ENCODE data around the gene CUL3.

CUL3 gene

DNA sequence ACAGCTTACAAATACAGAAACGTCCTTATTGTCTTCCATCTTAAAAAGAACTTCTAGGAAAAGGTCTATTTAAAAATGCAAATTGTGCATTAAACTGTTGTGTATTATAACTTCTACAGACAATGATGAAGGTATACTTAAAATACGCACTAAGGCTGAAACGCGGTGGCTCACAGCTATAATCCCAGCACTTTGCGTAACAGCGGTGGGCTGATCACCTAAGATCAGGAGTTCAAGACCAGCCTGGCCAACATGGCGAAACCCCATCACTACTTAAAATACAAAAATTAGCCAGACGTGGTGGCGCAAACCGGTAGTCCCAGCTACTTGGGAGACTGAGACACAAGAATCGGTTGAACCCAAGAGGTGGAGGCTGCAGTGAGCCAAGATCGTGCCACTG is 4.9 kb downstream of the CUL3 start:
- DNase-seq (ENCODE audit: low read depth, low spot score) = no peak

DNA sequence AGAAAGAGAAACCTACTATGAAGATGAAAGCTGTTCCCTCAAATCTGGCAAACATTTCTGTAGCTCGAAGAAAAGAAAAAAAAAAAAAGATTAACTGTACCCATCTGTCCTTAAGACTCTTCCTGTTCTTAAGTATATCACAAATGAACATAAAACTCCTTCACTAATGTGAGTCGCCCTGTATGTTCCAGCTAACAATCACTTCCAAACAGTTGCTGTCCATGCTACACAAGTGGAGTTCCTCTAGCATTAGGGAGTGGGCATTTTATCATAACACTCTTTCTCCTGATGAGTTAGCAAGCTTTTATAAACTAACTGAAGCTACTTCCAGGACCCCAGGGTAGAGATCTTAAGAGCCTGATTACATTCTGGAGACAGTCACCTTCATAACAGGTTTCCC is 5.8 kb downstream of the CUL3 start:
- DNase-seq (ENCODE audit: low read depth, low spot score) = peak; percentile 29

DNA sequence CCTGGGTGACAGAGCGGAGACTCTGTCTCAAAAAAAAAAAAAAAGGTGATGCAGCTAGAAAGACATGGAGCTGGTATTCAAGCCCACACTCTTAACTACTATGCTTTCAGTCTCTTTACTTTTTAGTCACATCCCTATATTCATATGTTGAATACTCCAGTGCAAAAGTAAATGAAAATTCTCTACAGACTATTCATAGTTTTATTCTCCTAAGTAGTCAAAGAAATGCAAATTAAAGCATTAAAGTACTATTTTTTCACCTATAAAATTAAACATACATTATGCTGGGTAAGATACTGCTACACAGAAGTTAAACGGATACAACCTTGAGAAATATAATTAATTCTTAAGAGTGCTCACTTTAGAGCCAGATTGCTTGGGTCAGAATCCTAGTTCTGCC is 7.6 kb downstream of the CUL3 start:
- DNase-seq (ENCODE audit: low read depth, low spot score) = no peak

DNA sequence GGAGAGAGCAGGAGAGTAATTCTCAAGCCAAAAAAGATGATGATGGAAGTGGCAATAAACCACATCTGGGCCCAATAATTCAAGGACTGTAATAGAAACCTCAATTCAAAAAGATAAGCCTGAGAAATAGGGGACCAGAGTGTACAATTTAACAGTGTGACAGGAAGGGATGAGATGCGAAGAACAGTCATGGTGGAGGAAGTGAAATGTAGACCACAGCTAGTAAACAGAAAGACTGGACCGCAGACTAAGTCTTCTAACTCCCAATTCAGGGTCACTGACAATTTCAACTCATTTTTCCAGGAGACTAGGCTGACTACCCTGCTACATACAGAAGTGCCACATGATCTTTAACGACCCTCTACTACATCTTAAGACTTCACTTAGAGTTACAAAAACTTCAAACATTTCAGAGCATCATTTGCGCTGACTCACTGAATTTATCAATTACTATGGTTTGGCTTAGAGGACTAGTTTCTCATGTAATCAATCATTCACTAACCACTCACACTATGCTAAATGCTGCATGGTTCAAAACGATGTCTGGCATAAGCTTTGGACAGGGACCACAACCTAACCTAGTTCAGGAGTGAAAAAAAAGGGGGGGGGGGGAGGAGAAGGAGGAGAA is 9.0 kb downstream of the CUL3 start:
- no peak for DNase-seq (ENCODE audit: low read depth, low spot score)

DNA sequence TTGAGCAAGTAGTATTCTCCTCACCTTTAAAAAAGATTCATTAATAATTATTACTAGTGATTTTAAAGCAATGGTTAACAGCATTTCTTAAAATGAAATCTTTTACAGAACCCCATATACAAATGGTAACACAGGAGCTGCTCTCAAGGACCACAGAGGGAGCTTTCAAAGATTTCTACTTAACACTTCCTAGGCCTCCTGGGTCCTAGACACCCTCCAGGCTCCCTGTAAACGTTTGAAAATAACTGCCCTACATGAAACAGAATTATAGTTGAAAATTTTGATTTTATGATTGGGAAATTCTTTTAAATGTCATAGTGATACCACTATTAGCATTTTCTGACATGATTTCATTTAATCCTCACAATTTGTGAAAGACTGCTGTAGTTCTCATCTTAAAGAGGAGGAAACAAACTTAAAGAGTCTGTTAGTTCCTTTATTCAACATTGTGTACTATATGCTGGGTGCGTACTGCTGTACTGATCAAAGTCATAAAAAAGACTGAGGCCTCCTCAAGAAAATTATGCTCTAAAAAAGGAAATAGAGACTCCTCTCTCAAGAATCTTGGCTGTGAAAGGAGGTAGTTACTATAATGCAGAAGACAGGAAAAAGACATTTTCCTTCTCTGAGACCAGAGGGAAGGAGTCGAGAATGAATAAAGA is 10.6 kb downstream of the CUL3 start:
- DNase-seq (ENCODE audit: low read depth, low spot score) = no peak

DNA sequence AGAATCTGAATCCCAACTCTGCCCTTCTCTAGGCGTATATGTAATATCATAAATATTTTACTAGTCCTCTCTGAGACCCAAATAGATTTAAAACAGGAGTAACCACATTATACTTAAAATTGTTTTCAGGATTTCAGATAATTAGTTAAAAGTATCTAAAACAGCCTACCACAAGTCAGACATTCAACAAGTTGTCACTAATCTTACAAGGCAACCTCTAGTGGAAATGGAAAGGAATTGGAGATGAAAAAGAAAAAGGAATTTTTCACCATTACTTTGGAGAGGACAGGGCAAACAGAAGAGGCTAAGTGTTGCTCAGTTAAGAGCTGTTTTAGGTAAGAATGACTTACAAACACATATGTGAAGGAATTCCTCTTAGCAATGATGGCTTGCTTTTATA is 11.4 kb downstream of the CUL3 start:
- no peak for DNase-seq (ENCODE audit: low read depth, low spot score)

DNA sequence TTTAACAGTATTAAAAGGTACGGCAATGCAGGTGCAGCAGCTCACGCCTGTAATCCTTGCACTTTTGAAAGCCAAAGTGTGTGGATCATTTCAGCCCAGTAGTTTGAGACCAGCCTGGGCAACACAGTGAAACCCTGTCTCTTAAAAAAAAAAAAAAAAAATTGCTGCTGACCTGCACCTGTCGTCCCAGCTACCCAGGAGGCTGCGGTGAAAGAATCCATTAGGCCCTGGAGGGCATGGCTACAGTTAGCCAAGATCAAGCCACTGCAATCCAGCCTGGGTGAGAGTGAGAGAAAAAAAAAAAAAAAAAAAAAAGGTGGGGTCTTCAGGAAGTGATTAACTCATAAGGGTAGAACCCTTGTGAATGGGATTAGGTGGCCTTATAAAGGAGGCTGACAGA is 12.8 kb downstream of the CUL3 start:
- DNase-seq (ENCODE audit: low read depth, low spot score) = no peak

DNA sequence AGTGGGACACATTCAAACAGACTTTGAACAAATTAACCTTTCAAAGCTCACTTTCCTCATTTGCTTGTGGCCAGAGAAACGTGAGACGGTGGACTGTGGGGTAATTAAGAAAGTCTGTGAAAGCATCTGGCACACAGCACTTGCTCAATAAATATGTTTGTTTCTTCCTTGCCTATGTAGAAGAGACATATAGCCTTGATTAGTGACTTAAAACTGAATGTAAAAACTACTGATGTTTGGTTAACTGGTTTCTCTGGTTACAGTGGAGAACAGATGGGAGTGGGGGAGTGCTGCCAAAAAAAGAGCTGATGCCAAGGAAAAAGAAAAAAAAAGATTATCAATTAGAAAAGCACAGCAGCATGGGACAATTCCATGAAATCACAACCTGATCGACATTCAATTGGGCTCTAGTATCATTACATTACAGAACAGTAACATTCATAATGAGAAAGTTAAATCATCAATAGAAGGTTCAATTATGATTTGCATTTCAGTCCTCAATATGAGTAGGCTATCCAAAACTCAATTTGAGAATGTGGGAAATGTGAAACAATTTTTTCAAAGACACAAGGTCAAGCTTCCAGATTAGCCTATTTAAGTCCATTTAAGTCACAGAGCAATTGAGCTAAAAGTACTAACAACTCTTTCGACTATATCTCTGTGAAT is 14.7 kb downstream of the CUL3 start:
- DNase-seq (ENCODE audit: low read depth, low spot score) = peak; percentile 42

DNA sequence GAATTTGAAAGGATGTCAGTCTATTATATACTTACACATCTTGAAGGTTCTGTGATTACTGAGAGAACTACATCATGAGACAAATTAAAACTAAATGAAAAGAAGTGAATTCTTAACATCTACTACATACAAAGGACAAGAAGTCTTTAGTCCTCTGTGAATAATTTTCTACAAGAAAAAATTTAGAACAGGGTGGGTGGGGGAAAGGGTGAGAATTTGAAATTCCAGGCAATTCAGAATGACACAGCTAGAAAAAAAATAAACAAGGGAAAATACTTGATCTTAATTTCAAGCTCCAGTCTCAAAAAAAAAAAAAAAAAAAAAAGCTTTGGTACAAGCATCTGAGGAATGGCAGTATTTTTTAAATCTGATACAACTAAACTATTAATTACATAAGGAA is 15.5 kb downstream of the CUL3 start:
- DNase-seq (ENCODE audit: low read depth, low spot score) = peak; percentile 38

DNA sequence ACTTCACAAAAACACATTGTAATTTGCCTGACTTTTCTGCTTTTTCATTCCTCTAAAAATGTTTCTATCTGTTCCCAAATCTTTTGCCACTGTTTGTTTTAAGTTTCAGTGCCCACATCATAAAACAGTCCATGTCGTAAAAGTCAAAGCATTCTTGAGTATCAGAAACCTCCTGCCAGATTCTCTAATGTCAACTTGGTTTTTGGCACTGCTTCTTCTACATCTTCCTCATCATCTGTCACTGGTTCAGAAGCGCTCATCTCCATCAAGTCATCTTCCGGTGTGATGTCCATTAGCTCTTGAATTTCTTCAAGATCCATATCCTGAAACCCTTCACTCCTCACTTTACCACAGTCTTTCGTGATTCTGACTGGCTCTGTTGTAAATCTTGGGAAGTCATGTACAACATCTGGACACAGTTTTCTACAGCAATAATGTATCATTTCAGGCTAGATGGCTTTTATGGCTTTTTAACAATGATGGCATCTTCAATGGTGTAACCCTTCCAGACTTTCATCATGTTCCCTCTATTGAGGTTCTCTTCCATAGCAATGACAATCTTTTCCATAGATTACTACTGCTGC is 19.6 kb downstream of the CUL3 start:
- DNase-seq (ENCODE audit: low read depth, low spot score) = no peak

DNA sequence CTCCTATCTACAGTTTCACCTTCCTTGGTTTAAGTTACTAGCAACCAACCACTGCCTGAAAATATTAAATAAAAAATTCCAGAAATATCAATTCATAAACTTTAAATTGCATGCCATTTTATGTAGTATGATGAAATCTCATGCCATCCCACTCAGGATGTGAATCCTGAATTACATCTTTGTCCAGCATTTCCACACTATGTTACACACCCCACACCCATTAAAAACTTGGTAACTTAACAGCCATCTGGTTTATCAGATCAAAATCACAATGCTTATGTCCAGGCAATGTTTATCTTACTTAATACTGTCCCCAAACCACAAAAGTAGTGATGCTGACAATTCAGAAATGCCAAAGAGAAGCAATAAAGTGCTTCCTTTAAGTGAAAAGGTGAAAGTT is 21.6 kb downstream of the CUL3 start:
- DNase-seq (ENCODE audit: low read depth, low spot score) = no peak

DNA sequence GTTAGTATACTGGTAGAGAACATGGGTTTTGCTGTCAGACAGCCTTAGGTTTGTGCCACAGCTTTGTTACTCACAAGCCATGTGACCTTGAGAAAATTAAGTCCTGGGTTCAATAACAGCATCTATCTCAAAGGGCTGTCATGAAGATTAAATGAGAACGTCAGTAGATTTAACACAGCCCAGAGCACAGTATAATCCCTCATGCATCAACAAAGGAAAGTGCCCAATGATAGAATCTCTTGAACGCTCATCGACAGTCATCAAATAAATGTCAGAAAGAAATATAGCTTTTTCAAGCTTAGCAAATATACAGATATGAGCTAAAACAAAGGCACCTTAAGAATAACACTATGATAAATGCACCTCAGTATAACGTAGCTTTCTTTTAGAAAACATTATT is 22.3 kb downstream of the CUL3 start:
- no peak for DNase-seq (ENCODE audit: low read depth, low spot score)

DNA sequence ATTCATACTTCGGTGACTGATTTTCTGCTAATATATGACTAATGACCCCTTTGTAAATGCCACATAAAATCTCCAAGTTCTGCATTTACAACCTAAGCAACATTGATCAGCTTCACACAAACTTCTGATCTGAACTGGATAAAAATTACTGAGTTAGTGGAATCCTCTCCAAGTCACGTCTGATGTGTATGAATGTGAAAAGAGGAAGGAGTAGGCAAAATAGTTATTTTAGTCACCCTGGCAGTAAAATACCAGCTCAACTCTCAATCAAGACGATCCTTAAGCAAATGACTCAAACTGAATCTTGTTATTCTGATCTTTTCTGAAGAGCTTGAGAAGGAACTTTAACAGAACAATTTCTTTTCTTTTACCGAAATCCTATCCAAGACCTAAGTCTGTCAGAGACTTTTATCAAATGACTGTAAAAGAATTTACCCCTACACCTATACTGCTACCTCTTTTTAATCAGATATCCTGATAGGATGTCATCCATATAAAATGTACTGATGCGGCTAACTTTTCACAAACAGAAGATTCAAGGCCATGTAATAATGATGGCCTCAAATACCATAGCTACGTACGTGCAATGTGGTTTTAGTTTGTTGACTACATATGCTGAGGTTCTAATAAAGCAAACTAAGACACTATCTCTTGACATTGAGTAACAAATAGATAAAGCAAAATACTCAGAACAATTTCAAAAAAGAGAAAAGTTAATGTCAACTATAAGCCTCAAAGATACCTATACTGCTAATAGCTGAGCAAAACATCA is 23.7 kb downstream of the CUL3 start:
- no peak for DNase-seq (ENCODE audit: low read depth, low spot score)

DNA sequence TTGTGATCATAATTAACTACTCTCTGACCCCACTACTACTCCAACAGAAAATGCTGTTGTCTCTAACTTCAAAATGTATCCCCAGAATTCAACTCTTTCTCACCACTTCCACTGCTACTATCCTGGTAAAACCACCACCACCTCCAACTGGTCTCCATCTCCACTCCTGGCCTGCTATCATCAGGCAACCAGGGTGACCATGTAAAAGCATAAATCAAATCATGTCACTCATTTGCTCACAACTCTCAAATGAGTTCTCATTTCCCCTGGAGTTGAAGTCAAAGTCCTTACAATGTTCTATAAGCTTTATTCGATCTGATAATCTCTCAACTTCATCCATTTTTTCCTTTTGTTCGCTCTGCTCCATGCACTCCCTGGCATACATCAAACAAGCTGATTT is 24.6 kb downstream of the CUL3 start:
- DNase-seq (ENCODE audit: low read depth, low spot score) = no peak

DNA sequence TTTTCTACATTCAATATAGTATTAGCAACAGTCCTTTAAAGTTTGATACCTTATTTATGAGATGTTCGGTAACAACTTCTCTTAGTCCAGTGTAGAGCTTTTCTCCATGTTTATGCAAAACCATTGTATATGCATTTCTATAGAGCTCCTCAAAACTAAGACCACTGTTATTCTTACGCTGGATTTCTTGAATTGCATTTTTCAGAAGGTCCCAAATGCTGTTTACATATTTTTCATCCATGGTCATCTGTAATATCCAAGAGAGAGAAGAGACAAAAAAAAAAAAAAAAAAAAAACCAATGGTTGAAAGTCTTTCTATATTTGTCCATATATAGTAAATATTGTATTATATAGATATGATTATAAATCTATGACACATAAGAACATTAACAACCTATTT is 27.6 kb downstream of the CUL3 start:
- no peak for DNase-seq (ENCODE audit: low read depth, low spot score)

DNA sequence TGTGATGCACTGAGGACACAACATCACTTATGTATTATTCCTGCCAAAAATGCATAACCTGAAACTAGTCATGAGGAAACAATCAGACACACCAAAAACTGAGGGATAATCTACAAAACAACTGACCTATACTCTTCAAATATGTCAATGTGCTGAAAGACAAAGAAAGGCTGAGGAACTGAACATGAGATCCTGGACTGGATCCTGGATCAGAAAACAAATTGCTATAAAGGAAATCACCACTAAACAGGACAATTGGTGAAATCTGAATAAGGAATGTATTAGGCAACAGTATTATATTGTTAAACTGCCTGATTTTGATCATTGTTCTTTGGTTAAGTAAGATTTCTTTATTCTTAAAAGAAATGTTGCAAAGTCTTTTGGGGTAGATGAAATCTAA is 28.8 kb downstream of the CUL3 start:
- DNase-seq (ENCODE audit: low read depth, low spot score) = no peak

DNA sequence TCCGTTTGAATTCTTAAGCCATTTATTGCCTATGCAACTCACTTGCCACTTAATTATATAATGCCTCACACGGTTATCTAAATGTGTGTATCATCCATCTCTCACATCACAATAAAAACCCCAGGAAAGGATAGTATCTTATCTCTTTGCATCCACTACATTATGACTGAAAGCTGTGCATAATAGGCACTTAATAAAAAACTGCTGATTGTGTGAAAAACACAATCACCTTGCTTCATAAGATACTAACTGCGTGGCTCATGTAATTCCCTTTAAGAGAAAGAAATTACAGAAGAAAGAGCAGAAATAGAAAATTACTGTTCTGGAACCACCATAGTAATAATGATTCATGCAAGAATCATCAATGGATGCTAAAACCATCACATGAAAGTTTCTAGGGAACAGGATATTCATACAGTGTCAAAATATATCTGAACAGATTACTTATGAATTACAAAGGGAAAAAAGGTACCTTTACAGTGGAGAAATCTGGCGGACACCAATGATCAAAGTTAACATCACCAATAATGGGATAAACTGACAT is 29.3 kb downstream of the CUL3 start:
- DNase-seq (ENCODE audit: low read depth, low spot score) = no peak

DNA sequence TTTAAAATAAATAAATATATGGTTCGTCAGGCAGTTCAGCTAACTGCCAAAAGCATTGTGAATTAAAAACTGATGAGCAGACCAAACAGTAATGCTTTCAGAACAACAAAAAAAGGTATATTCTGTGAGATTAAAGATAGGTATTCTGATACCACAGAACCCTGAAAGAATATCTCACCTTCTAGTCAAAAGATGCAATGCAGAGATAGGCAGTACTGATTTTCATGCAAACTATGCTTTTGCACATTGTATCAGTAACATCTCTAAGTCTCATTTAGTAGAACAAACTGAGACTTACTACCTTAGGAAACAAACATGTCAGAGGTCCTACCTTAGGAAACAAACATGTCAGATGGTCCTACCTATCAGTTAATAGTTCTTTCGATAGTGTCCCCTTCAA is 32.4 kb downstream of the CUL3 start:
- DNase-seq (ENCODE audit: low read depth, low spot score) = no peak

DNA sequence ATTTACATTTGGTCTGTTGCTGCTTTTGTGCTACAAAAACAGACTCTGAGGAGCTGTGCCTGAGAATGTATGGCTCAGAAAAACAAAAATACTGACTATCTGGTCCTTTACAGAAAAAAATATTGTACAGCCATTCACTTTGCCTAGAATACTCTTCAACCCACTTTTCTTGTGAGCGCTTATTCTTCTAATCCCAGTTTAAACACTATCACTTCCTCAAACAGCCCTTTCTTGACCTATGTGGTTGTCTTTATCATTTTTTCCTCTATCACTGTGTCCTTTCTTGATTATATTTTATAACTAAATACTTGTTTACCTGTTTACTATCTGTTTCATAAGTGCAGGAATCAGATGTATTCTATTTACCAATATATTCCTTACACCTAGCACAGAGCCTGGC is 33.5 kb downstream of the CUL3 start:
- DNase-seq (ENCODE audit: low read depth, low spot score) = no peak

DNA sequence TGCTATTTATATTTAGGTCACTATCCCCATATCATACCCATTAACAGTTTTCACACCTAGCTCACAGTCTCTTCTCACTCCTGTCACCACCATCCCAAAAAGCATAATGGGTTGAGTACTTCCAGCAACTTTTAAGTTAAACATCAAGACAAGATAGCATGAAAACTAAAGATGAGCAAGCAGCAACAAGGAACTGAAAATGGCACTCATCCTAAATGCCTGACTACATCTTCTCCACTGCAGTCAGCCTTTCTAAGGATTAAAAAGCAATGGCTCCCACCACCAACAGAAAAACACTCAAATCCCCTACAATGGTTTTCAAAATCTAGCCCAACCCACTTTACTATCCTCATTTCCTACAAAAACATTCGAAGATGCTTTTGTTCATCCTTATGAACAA is 38.2 kb downstream of the CUL3 start:
- DNase-seq (ENCODE audit: low read depth, low spot score) = no peak

DNA sequence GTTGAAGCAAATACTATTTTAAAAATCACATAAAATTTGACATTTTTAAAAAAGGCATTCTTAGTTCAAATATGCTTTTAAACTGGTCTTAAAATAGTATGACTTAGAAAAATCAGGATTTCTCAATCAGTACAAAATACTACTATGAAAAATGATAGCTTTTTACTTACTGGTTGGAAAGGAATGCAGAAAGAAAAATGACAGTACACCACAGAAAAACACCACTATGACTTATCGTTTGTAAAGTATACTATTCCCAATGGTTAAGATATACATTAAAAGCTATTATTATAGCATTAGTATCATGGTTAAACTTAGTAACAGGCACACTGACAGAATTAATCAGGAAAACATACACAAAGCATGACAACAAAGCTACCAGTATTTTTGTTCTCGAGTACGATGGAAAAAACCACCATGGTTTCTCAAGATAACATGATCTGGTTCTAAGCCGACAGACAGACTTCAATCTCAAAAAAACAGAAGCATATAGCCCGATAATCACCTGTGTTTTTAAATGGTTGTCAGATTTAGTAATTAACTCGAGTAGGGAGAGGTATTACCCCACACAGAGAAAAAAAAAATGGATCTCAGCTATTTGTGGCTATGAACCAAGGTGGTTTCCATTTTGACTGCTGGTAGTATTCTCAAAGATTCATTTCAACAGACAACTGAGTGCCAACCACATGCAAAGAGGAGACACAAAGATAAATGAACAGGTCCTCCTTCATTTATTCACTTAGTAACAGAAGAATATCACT is 39.1 kb downstream of the CUL3 start:
- DNase-seq (ENCODE audit: low read depth, low spot score) = no peak

All from astrocyte of the hippocampus (primary cell).